GM21786 (cell line): ENCODE data around the gene ARHGDIG.

ENCODE experiments used
- ATAC-seq: cut with Tn5 transposase; IDR thresholded peaks from one replicate; pipeline ENCODE4 v1.9.1; 2021; ENCODE audit not compliant: unreplicated experiment

Gene ARHGDIG

DNA sequence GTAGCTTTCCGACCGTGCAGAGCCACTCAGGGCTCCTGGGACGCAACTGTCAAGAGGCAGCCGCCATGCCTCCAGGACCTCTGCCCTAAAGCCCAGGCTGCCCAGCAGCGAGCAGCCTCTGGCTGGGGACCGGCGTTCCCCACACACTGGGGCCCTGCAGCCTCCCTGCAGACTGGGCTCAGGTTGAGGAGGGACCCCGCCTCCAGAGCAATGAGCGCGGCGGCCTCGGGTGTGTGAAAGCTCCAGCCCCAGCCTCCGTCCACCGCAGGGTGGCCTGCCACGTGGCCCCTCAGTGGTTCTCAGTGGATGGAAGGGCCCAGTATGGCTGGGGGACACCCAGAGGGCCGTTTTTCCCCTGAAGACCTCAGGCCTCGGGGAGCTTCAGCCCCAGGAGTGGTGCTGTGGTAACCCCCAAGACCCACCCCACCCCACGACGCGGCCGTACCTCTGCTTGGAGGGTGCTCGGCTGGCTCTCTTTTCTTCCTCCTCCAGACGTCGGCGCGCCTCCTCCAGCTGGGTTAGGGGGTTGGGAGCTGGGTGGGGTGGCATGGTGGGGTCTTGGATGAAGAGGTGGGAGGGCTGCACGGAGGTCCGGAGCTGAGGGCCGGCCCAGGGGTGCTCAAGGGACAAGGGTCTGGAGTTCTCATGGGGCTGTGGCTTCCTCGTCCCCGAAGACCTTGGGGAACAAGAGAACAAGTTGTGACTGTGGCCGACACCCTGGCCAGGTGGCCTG lies 12.8 kb downstream of the ARHGDIG start:
- ATAC-seq = no peak

DNA sequence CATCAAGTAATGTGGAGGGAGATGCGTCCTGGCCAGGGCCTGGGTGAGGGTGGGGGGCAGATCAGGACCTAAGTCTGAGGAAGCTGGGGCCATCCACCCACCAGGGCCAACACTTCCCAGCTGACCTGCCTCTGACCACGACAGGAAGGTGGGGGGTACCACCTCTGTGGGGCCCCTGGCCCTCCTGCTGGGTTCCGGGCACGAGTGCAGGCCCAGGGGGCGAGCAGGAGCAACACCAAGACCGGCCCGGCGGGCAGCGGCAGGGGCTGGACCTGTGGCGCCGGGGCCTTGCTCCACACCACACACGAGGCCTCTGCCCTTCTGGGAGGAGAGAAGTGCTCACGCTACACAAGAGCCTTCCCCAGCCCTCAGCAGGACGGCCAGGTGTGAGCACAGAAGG lies 15.9 kb downstream of the ARHGDIG start:
- ATAC-seq = no peak

DNA sequence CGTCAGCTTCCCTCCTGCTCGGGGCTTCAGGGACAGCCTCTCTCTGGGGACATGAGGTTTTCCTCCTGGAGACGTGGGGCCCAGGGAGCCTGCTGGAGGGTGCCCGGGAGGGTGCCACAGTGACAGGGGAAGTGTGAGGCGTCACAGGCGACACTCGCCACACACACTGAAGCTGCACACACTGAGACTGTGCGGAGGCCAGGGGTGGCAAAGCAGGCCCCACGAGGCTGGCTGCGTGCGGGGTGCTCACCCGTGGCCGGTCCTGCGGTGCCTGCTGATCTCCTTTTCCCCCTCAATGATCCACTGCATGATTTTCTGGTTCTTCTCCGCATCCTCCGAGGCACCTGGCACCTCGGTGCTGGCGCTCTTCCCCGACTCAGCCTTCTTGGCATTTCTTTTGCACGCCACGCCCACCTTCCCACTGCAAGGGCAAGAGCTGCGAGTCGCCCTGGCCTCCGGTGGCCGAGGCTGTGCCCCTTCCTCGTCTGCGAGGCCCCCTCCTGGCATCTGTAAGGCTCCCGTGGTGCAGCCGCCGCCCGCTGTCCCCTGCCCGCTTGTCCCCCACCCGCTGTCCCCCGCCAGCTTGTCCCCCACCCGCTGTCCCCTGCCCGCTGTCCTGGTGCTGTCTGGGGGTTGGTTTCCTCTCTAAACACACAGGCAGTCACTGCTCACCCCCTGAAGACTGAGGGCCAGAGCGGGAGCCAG lies 16.6 kb downstream of the ARHGDIG start:
- no peak for ATAC-seq

DNA sequence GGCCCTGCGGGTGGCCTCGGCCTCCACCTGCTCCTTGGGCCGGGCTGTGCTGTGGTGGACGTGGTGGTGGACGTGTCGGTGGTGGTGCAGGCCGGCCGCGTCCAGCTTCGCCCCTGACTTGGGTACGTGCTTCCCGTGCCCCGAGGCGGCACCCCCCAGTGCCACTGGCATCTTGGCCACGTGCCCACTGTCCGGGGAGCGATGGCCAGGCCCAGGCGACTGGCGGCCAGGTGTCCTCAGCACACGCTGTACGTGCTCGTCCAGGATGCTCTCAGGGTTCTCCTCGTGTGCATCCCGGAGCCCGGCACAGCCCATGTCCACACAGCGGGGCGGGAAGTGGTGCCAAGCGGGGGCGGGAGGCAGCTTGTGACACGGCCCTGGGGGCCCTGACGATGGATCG lies 17.4 kb downstream of the ARHGDIG start:
- ATAC-seq = no peak

DNA sequence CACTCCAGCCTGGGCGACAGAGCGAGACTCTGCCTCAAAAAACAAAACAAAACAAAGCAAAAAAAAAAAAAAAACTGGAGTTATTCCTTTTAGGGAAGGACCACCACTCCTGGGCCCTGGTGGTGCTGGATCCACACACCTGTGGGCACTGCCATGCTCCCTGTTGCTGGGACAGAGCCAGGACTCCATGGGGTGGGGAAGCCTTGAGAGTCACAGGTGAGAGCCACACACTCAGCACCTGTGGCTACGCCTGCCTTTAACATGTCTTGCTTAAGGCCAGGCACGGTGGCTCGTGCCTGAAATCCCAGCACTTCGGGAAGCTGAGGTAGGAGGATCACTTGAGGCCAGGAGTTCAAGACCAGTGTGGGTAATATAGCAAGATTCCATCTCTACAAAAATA lies 20.8 kb downstream of the ARHGDIG start:
- no peak for ATAC-seq

DNA sequence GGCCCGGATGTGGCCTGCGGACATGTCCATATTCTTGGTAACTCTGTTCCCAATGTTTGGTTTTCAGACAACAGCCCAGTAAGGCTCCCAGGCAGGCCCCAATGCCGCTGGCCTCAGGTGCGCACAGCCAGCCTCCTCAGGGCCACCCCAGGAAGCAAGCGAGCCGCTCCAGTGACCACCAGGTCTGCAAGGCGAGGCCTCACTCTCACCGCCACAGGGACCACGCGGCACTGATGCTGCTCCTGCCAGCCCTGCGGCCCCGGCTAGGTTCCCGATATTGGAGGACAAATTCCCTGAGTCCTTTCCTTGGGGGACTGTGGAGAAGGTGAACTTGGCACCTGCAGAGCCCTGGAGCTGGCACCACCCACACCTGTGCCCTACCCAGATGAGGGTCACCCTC lies 21.6 kb downstream of the ARHGDIG start:
- no peak for ATAC-seq

DNA sequence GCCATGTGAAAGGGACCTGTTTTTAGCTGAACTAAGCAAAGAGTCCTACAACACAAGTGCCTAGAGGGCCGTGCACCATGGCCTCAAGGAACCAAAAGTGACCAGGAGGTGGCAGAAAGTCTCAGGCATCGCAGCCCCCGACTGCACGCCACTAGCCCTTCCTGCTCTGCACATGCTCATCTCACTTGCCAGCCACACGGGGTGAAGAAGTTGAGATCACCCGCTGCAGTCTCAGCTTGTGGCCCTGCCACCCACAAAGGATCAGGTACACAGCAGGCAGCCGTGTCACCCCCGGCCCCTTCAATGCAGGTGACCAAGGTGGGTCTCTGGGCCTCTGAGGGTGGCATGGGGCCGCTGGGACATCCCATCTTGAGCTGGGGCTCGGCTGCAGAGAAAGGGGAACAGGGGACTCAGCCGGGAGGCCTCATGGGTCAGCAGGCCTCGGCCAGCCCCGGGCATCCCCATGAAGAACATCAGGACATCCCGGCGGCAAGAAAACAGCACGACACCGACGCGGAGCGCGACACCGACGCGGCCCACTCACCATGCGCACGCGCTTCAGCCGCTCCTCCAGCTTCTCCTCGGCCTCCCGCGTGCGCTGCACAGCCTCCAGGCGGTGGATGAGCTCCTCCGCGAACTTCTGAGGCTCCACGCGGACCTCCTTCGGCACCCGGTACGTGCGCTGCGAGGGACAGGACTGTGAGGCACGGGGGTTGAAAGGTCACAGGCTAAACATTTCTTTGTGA lies 23.5 kb downstream of the ARHGDIG start:
- no peak for ATAC-seq

DNA sequence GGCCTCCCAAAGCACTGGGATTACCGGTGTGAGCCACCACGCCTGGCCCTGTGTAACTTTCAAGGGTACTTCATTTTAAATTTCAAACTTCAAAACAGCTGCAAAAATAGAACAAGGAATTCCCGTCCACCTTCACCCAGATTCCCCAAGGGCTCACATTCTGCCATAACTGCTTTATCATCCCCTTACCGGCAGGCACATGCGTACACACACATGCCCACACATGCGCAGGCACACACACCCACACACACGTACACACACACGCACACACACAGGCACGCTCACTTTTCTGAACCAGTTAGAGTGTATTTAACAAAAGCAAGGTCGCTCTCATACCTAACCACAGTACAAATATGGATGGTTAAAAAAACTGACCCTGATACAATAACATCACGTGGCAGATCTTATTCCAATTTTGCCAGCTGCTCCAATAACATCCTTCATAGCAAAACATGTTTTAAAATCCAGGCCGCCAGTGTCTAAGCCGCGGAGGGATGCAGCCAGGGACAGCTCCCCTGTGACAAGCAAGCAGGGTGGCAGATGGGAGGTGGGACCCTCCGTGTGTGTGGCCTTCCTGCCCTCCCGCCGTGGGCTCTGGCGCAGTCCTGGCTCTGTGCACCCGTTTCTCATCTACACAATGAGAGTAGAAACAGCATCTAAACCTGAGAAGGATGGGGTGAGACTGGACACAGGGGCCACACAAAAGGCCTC lies 25.7 kb downstream of the ARHGDIG start:
- no peak for ATAC-seq

DNA sequence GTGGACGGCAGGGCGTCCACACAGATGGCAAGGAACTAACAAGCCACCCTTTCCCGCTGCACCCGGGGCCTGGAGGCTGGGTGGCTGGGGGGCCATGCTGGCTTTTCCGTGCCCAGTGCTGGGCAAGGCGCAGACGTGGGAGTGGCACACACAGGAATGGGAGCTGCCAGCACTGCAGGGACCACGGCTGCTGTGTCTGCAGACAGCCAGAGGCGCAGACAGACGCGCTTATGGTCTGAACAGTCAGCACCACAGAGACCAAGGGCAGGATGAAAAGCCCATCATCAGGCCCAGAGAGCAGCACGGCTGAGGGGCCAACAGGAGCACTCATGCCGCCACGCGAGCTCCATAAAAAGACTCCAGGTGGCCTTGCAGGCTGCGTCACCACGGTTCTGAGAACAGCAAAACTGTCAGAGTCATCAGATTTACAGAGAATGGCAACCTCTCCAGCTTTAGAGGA lies 26.6 kb downstream of the ARHGDIG start:
- no peak for ATAC-seq

DNA sequence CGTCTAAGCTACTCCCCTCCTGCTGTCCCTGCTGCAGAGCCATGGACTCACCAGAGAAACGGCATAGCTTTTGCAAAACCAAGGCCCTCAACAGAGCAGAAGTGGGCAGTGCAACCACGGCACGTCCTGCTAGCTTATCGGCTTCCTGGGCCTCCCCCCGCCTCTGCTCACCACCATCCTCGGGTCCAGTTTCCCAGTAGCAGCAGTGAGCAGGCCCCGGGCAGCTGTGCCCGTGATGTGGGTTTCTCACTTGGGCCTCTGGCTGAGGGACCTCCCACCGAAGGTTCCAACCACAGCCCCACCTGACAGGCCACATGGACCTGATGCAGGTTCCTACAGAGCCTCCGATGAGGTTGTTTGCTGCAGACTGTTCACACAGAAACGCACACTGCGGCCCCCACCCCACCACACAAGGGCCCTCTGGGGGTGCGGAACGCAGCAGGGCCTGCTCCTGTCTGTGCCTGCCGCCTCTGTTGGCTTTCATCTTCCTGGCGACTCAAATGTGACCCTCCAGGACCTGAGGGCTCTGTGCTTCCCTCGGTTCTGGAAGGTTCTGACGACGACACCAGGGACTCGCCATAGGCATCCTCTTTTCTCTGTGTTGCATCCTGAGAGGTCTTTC lies 27.4 kb downstream of the ARHGDIG start:
- ATAC-seq = no peak

DNA sequence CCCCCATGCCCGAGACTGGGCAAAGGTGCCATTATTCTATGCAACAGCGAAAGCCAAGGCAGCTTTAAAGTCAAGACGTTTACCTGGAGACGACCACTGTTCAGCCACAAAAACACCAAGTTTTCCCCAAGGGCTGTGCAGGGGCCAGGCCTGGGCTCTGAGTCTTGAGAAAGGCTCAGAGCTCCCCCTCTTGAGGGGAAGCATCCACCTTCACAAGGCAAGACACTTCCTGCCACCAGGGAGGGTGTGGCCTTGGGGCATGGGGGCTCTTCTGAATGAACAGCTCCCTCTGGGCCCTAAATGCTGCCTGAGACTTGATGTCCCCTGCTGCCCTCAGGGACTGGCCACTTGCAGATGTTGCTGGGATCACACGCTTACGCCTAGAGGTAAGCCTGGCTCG lies 29.1 kb downstream of the ARHGDIG start:
- no peak for ATAC-seq

DNA sequence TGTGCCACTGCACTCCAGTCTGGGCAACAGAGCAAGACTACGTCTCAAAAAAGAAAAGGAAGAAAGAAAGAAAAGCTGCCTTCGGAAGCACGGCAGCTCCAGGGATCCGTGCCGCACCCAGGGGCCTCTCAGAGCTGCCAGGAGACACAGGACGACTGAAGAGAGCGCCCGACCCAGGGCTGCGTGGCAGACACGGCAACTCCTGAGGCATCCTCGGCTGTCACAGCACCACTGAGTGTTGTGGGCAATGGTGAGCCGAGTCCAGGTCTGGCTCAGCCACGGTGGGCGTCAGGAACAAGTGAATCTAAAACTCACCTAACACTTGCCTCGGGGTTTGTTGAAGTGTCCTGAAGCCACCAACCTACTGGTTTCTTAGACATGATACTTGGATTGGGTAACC lies 31.3 kb downstream of the ARHGDIG start:
- ATAC-seq = no peak

DNA sequence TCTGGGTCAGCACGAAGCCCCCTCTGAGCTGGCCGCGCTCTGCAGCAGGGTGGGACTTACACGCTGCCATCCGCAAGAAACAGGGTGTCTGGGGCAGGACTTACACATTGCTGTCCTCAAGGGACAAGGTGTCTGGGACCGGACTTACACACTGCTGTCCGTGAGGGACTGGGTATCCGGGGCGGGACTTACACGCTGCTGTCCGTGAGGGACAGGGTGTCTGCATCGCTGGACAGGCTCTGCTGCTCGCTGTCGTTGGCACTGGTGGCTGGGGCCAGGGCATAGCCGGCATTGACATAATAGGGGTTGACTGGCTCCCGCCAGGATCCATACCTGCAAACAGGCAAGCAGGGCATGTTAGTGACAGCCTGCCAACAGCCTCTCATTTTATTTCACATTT lies 34.0 kb downstream of the ARHGDIG start:
- ATAC-seq = no peak

DNA sequence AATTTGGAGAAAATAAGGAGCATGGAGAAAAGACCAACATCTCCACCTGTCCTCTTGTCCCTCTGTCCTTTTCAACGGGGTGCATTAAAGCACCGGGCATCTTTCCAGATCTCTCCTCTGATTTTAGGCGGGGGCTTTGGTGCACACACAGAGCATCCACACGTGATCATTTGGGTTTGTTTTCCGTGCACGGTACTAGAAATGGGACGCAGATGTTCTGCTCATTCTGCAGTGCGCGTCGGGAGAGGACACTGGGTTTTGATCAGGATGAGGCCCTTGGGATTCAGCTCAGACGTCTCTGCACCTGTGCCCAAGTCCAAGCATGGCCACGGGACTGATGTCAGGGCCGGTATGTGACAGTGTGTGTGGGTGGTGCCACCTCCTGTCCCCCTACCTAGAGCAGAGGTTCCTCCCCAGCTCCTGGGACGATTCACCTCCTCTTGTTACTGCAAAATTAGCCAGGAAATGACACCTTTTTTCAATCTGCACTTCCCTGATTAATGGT lies 34.5 kb downstream of the ARHGDIG start:
- ATAC-seq = no peak

DNA sequence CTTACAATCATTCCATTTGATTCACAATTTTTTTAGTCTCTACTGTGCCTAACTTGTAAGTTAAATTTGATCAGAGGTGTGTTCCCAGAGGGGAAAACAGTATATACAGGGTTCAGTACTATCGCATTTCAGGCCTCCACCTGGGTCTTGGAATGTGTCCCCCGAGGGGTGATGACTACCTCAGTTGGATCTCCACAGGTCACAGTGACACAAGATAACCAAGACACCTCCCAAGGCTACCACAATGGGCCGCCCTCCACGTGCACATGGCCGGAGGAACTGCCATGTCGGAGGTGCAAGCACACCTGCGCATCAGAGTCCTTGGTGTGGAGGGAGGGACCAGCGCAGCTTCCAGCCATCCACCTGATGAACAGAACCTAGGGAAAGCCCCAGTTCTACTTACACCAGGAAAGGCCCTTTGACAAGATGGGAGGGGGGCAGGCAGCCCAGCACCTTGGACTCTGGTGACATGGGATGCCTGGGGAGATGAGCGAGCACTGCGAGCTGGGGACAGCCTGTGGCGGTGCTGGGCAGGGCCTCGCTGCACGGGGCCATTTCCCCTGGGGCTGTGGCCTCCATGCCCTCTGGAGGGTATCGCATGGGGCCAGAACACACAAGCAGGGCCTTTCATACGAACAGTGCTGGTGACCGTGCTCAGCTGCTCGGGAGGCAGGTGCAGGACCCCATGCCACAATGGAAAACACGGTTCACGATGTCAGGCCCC lies 36.5 kb downstream of the ARHGDIG start:
- no peak for ATAC-seq

DNA sequence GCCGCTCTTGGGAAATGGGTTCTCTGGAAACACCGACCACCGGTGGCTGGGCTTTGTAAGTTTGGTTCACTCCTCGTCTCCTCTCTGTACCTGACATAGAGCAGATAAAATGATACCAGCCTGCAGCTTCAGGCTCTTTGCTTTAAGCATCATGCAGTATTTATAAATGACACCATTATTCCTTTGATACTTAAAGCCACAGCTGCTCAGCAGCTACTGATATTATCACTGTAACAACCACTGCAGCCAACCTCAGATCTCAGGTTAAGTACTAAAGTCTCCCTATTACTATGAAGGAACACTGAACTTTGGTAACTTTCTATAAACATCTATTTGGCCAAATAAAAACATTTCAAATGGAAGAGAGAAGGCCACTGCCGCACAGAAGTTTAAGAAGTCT lies 37.2 kb downstream of the ARHGDIG start:
- no peak for ATAC-seq

DNA sequence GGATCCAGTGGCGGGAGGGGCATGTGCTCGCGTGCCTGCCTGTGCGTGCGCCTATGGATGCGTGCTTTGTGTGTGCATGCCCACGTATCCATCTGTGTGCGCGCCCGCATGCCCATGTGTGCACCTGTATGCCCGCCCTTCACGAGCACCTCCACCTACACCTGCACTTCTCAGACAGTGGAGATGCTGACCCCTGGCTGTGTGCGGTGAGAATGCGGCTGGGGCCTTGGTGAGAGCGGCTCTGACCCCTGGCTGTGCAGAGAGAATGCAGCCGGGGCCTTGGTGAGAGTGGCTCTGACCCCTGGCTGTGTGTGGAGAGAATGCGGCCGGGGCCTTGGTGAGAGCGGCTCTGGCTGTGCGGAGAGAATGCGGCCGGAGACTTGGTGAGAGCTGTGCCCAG lies 38.2 kb downstream of the ARHGDIG start:
- ATAC-seq = no peak

DNA sequence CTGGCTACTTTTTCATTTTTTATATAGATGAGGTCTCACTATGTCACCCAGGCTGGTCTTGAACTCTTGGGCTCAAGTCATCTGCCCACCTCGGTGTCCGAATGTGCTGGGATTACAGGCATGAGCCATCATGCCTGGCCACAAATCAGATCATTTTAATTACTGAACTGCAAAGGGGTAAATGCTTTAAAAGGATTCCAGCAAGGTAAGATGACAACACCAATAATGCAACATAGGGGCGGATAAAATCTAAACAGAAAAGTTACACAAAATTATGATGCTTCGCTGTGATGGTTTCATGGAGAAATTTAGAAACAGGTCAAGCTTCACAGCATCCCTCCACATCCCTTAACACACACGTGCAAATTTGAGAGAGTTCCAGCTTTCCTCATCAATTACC lies 39.8 kb downstream of the ARHGDIG start:
- ATAC-seq = no peak

DNA sequence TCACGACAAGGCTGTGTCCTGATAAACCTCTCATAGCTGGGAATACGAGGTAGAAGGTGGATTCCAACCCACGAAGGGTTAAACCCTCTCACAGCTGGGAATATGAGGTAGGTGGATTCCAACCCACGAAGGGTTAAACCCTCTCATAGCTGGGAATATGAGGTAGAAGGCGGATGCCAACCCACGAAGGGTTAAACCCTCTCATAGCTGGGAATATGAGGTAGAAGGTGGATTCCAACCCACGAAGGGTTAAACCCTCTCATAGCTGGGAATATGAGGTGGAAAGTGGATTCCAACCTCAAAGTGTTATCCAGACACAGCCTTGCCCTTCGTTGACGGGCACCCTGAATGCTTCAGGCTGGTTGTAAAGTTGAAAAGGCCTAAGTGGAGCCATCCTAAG lies 41.1 kb downstream of the ARHGDIG start:
- ATAC-seq = no peak
